Activated T-helper 17 cell treated with anti-CD3 and anti-CD28 coated beads, Interleukin-2, amount 50 U/mL, for 72 hours (primary cell): Measurements from ENCODE around the gene PTCH1. TPM values are rescaled to one million over a fixed set of nuclear protein-coding genes. Genes with fewer than 3 reads are reported as not detected.

ENCODE experiments used
- ATAC-seq: fragments of 150-1000 bp; cut with Tn5 transposase; replicated peaks from 2 replicates; pipeline ENCODE4 v1.10.0; 2021; ENCODE audit warnings: mild to moderate bottlenecking, moderate library complexity
- H3K27ac Mint-ChIP-seq: one replicate; pipeline ENCODE4 v1.8.0; 2022; ENCODE audit warnings: mixed read lengths
- H3K27me3 Mint-ChIP-seq: one replicate; pipeline ENCODE4 v1.8.0; 2022; ENCODE audit warnings: mixed read lengths
- H3K36me3 Mint-ChIP-seq: one replicate; pipeline ENCODE4 v1.8.0; 2022; ENCODE audit warnings: low read depth, mild to moderate bottlenecking, mixed read lengths
- H3K4me1 Mint-ChIP-seq: one replicate; pipeline ENCODE4 v1.8.0; 2022; ENCODE audit warnings: mixed read lengths
- H3K4me3 Mint-ChIP-seq: one replicate; pipeline ENCODE4 v1.8.0; 2022; ENCODE audit warnings: mild to moderate bottlenecking, mixed read lengths
- H3K9me3 Mint-ChIP-seq: one replicate; pipeline ENCODE4 v1.8.0; 2022; ENCODE audit warnings: mixed read lengths
- total RNA-seq, 2 donors: library from RNA; stranded (reverse); gene quantifications; one replicate each; pipeline ENCODE4 v1.2.3, GENCODE V29; 2022

The PTCH1 gene
- total RNA-seq, 2 donors from 2014 or later, result 2.0 to 8.6 TPM

DNA sequence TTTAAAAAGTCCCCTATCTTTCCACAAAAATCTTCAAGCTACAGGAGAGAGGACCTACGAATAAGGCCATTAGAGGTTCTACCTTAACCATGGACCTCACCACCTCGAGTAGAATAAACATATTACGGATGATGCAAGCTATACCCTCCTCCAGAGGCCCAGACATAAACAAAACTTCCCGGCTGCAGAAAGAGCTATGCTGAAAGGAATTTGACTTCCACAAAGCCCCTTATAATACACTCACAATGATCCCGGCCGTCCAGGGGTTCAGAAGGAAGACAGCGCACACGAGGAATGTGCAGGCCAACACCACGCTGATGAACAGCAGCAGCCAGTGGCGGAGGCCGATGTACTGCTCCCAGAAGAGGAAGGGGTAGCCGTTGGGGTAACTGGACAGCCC, 59.0 kb downstream of the PTCH1 start:
- Mint-ChIP-seq H3K9me3 (no peaks in the 10 kb centered on the region), H3K27me3 (no peaks in the 10 kb centered on the region), H3K4me3 (no peak overlapping the region), H3K27ac (no peak overlapping the region), H3K36me3 (peaks cover 45% of the 10 kb centered on the region), H3K4me1 (peaks cover 11% of the 10 kb centered on the region)
- ATAC-seq, result no peak

DNA sequence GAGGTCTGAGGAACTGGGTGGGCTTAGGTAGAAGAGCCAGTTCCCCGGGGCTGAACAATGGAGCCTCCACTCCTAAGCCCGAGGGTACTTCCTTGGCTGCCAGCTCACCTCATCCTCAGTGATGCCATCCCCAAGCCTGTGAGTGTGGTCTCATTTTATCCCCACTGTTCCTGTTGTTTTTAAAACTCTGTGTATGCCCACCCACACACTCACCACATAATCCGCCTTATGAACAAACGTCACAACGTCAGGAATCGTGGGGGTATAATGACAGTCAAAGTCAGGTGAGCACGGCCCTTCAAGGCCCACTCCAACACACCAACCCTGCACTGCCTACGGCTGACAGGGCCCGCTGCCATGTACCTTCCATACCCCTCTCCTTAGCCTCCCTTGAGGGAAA, 61.1 kb downstream of the PTCH1 start:
- Mint-ChIP-seq H3K4me1 (no peaks in the 10 kb centered on the region), H3K27ac (no peak overlapping the region), H3K9me3 (no peaks in the 10 kb centered on the region), H3K36me3 (peaks cover 59% of the 10 kb centered on the region), H3K27me3 (no peaks in the 10 kb centered on the region), H3K4me3 (no peak overlapping the region)
- ATAC-seq, result no peak

DNA sequence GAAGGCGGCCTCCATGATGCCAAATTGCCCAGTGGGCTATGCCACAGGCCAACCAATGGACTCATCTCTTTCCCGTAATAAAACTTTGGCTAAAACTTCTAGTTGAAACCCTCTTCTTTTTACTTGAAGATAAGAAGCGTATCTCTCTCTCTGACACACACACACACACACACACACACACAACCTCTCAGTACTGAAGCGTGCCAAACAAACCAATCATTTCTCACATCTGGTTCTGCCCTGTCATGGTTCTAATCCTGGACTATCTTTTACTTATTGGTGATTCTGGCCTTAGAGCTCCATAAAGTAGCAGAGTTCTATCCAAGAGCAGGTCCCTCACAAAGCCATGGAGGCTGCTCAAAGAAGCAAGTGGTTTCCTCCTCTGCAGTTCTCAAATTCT, 64.6 kb downstream of the PTCH1 start:
- H3K27me3 Mint-ChIP-seq, result no peaks in the 10 kb centered on the region
- no peak overlapping the region for H3K4me3 Mint-ChIP-seq
- no peaks in the 10 kb centered on the region for H3K4me1 Mint-ChIP-seq
- no peaks in the 10 kb centered on the region for H3K9me3 Mint-ChIP-seq
- ATAC-seq, result no peak
- H3K27ac Mint-ChIP-seq, result no peak overlapping the region
- H3K36me3 Mint-ChIP-seq, result peaks cover 43% of the 10 kb centered on the region

- Mint-ChIP-seq H3K9me3 (no peaks in the 10 kb centered on the region), H3K4me1 (no peaks in the 10 kb centered on the region), H3K27me3 (no peaks in the 10 kb centered on the region), H3K36me3 (peaks cover 41% of the 10 kb centered on the region), H3K4me3 (no peak overlapping the region), H3K27ac (no peak overlapping the region)
- no peak for ATAC-seq
These were observed 65.7 kb downstream of the PTCH1 start for GRCh38 chr9:95451065-95451426.

DNA sequence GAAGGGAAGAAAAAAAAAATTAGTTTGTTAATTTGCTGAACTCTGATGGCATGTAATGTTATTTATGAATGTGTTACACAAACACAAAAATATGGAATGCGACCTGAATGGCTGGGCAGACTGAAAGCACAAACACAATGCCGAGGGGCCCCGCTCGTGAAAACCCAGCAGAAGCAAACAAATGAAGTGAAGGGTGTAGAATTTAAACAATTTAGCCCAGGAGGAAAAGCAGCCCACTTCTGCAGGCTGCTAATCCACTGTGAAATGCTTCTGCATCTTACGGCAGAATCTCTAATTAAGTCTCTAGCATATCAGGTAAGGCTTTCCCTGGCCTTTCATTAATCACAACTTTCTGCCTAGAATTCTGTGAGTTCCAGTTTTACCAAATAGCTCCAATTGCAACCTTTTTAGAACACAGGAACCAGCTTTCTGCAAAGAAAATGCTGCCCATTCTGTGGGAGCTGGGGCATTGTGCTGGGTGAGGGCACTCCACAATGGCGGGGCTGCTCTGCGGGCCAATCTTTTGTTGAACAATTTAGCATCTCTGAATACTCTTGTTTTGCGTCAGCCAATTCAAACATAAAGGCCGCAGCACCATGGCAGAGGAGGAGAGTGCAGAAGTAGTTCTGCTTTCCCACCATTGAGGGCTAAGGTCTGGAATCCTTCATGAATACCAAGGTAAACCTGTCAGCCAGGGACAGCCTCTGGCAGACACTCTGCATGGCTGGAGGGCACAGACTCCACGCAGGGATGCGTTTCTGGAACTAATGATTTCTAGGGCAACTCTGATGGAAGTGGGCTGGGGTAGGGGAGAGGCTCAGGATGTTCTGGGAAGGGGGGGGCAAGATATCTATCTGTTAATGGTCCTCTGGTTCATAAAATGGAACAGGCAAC, 66.4 kb downstream of the PTCH1 start:
- Mint-ChIP-seq H3K27me3 (no peaks in the 10 kb centered on the region), H3K4me1 (no peaks in the 10 kb centered on the region), H3K36me3 (peaks cover 42% of the 10 kb centered on the region), H3K4me3 (no peak overlapping the region), H3K27ac (no peak overlapping the region), H3K9me3 (no peaks in the 10 kb centered on the region)
- no peak for ATAC-seq

- no peak for ATAC-seq
- H3K4me1 Mint-ChIP-seq, result no peaks in the 10 kb centered on the region
- H3K4me3 Mint-ChIP-seq, result no peak overlapping the region
- no peaks in the 10 kb centered on the region for H3K27me3 Mint-ChIP-seq
- peaks cover 41% of the 10 kb centered on the region for H3K36me3 Mint-ChIP-seq
- no peak overlapping the region for H3K27ac Mint-ChIP-seq
- no peaks in the 10 kb centered on the region for H3K9me3 Mint-ChIP-seq
These were observed 67.8 kb downstream of the PTCH1 start for GRCh38 chr9:95449016-95449415.

DNA sequence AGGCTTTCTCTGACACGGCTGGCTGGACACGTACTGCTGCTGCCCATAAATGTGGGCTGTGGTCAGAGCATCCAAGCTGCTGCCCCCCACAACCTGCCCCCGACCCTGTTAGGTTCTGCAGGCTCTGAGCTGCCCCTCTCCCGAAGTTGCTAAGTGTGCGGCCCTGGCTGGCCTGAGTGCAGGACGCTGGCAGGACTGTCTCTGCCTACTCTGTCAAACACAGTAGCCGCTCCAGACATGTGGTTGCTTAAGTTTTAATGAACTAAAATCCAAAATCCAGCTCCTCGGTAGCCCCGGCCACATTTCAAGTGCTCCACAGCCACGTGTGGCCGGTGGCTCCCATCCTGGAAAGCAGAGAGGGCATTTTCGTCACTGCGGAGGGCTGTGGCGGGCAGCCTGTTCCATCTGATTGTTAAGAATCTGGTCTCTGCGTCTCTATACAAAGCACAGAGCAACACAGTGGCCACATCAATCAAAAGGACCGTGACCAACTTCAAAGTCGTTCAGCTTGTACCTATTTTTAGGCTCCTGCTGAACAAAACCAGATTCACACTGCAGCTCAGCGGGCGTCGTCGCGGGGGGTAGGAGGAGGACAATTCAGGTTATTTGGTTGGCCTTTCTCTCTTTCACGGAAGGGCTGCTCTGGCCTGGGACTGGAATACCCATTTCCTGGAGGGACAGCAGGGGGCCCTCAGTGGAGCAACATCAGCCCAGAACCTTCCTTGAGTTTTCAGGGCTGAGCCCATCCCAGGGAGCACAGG, 68.9 kb downstream of the PTCH1 start:
- Mint-ChIP-seq H3K36me3 (peaks cover 32% of the 10 kb centered on the region), H3K27me3 (no peaks in the 10 kb centered on the region), H3K27ac (no peak overlapping the region), H3K4me3 (no peak overlapping the region), H3K4me1 (no peaks in the 10 kb centered on the region), H3K9me3 (no peaks in the 10 kb centered on the region)
- ATAC-seq, result no peak

- no peak overlapping the region for H3K27ac Mint-ChIP-seq
- H3K4me1 Mint-ChIP-seq, result no peaks in the 10 kb centered on the region
- H3K27me3 Mint-ChIP-seq, result no peaks in the 10 kb centered on the region
- no peak for ATAC-seq
- H3K9me3 Mint-ChIP-seq, result no peaks in the 10 kb centered on the region
- no peak overlapping the region for H3K4me3 Mint-ChIP-seq
- peaks cover 24% of the 10 kb centered on the region for H3K36me3 Mint-ChIP-seq
These were observed 69.8 kb downstream of the PTCH1 start for GRCh38 chr9:95446984-95447383.

DNA sequence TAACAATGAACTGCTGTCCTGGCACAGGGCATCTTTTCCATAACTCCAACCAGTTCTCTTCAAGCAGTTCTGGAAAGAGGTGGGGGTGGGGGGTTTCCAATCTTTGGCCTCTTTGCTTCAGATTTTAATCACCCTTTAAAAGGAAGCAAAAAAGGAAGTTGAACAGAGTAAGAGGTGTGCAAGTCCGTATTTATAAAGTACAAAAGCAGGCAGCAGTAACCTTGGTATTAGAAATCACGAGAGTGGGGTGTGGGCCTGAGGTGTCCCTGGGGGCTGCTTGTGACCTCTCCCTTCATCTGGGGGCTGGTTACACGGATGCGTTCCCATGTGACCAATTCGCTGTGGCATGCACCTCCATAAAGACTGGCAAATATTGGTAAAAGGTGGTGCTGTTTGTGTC, 70.5 kb downstream of the PTCH1 start:
- H3K27me3 Mint-ChIP-seq, result no peaks in the 10 kb centered on the region
- no peak overlapping the region for H3K4me3 Mint-ChIP-seq
- H3K9me3 Mint-ChIP-seq, result no peaks in the 10 kb centered on the region
- H3K27ac Mint-ChIP-seq, result no peak overlapping the region
- no peak for ATAC-seq
- no peaks in the 10 kb centered on the region for H3K4me1 Mint-ChIP-seq
- H3K36me3 Mint-ChIP-seq, result peaks cover 18% of the 10 kb centered on the region

GRCh38 chr9:95444160-95444559, 72.6 kb downstream of the PTCH1 start:
- H3K9me3 Mint-ChIP-seq, result peaks cover 5% of the 10 kb centered on the region
- no peak for ATAC-seq
- no peak overlapping the region for H3K4me3 Mint-ChIP-seq
- peaks cover 17% of the 10 kb centered on the region for H3K36me3 Mint-ChIP-seq
- peaks cover 4% of the 10 kb centered on the region for H3K27me3 Mint-ChIP-seq
- H3K27ac Mint-ChIP-seq, result no peak overlapping the region
- no peaks in the 10 kb centered on the region for H3K4me1 Mint-ChIP-seq

GRCh38 chr9:95443301-95443700, 73.5 kb downstream of the PTCH1 start:
- peaks cover 5% of the 10 kb centered on the region for H3K9me3 Mint-ChIP-seq
- ATAC-seq, result no peak
- H3K4me1 Mint-ChIP-seq, result no peaks in the 10 kb centered on the region
- H3K27me3 Mint-ChIP-seq, result peaks cover 4% of the 10 kb centered on the region
- H3K4me3 Mint-ChIP-seq, result no peak overlapping the region
- H3K27ac Mint-ChIP-seq, result no peak overlapping the region
- H3K36me3 Mint-ChIP-seq, result peaks cover 13% of the 10 kb centered on the region

GRCh38 chr9:95441081-95441480, 75.7 kb downstream of the PTCH1 start:
- H3K36me3 Mint-ChIP-seq, result peaks cover 7% of the 10 kb centered on the region
- peaks cover 4% of the 10 kb centered on the region for H3K4me1 Mint-ChIP-seq
- H3K4me3 Mint-ChIP-seq, result no peak overlapping the region
- no peak for ATAC-seq
- no peak overlapping the region for H3K27ac Mint-ChIP-seq
- H3K9me3 Mint-ChIP-seq, result peaks cover 5% of the 10 kb centered on the region
- H3K27me3 Mint-ChIP-seq, result peaks cover 4% of the 10 kb centered on the region

- Mint-ChIP-seq H3K9me3 (peaks cover 5% of the 10 kb centered on the region), H3K27me3 (peaks cover 4% of the 10 kb centered on the region), H3K36me3 (peaks cover 4% of the 10 kb centered on the region), H3K4me3 (no peak overlapping the region), H3K4me1 (peaks cover 4% of the 10 kb centered on the region), H3K27ac (no peak overlapping the region)
- ATAC-seq, result no peak
These were observed 76.3 kb downstream of the PTCH1 start for GRCh38 chr9:95440447-95440846.

GRCh38 chr9:95438561-95439357, 78.0 kb downstream of the PTCH1 start:
- H3K36me3 Mint-ChIP-seq, result no peaks in the 10 kb centered on the region
- no peak for ATAC-seq
- peaks cover 5% of the 10 kb centered on the region for H3K9me3 Mint-ChIP-seq
- no peak overlapping the region for H3K4me3 Mint-ChIP-seq
- peaks cover 4% of the 10 kb centered on the region for H3K4me1 Mint-ChIP-seq
- H3K27me3 Mint-ChIP-seq, result peaks cover 4% of the 10 kb centered on the region
- H3K27ac Mint-ChIP-seq, result no peak overlapping the region
